Activated naive CD4-positive, alpha-beta T cell treated with anti-CD3 and anti-CD28 coated beads, Interleukin-2, amount 10 ng/mL, durations not matched to agents 7 days and 5 days (primary cell): ENCODE data around the gene MIER1.

Experiments
- CTCF ChIA-PET: fragments of 350-600 bp; sonication (Branson Sonifier 250); formaldehyde crosslinking; loops from one replicate; lab custom pipeline; 2021; ENCODE audit warnings: antibody characterized with exemption; lab: Charles Lee
- DNase-seq: peaks from one replicate; pipeline ENCODE4 v3.0.0-alpha.2; 2020
- H3K27ac Mint-ChIP-seq: one replicate; pipeline ENCODE4 v1.8.0; 2021; ENCODE audit warnings: mild to moderate bottlenecking, moderate library complexity, mixed read lengths
- H3K27me3 Mint-ChIP-seq: one replicate; pipeline ENCODE4 v1.8.0; 2021; ENCODE audit warnings: mild to moderate bottlenecking, mixed read lengths
- H3K36me3 Mint-ChIP-seq: one replicate; pipeline ENCODE4 v1.8.0; 2021; ENCODE audit warnings: mixed read lengths
- H3K4me1 Mint-ChIP-seq: one replicate; pipeline ENCODE4 v1.8.0; 2021; ENCODE audit warnings: mixed read lengths
- H3K4me3 Mint-ChIP-seq: one replicate; pipeline ENCODE4 v1.8.0; 2021; ENCODE audit warnings: mild to moderate bottlenecking, moderate library complexity, mixed read lengths
- H3K9me3 Mint-ChIP-seq: one replicate; pipeline ENCODE4 v1.8.0; 2021; ENCODE audit warnings: mixed read lengths

The MIER1 gene

DNA sequence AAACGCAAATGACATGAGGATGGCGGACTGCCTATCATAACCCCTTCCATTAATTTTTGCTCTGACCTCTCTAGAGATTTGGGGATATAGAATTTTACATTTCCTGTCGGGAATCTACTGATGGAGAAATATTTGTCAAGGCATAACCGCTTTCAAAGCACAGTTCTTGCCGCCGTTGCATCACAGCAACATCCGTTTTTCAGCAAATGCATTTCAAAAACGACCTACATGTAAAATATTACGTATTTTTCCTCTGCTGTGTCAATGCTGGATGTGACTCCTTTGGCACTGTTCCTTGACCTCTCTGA is 4.9 kb downstream of the MIER1 start:
- peaks cover 64% of the 10 kb centered on the region for H3K4me1 Mint-ChIP-seq
- no peaks in the 10 kb centered on the region for H3K9me3 Mint-ChIP-seq
- peak overlapping the region; percentile 78 for H3K4me3 Mint-ChIP-seq
- peaks cover 7% of the 10 kb centered on the region for H3K27me3 Mint-ChIP-seq
- CTCF ChIA-PET = interaction anchor here (0.9 kb wide), 1 partner anchor 160 kb away, joined by 3 read pairs; no protein-coding TSS in a partner anchor
- no peak for DNase-seq
- H3K36me3 Mint-ChIP-seq = peaks cover 18% of the 10 kb centered on the region
- H3K27ac Mint-ChIP-seq = peak overlapping the region; percentile 87

DNA sequence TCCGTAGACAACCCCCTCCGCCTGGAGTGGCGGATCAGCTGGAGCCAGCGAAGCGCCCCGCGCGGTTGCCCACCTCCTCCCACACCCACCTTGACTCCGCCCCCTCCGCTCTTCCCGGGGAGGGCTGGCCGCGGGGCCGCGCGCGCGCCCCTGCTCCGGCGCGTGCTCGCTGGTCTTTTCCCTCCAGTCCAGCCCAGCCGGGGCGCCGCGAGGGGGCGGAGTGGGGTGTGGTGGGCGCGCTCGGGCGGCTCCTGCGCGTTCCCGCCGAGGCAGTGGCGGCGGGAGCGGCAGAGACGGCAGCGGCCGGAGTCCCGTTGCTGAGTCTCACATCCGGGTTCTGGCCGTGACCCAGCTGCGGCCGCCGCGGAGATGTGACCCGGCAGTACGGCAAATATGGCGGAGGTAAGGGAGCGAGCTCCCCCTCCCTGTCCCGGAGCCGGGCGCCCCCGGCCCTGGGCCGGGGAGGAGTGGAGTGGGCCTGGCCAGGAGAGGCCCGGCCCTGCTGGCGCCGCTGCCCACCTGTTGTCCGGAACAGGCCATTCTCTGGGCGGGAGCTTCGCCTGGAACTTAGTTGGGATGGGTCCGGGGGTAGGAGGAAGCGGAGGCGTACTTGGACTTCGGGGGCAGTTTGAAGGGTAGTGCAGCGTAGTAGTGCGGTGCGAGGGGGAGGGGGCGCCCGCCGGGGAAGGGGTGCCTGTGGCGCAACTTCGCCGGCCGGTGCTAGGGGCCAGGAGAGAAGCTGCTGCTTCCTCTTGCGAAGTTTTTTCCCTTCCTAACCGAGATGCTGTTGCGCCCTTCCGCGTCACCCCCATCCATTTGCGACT is 5.4 kb downstream of the MIER1 start:
- H3K4me3 Mint-ChIP-seq = peak overlapping the region; percentile 78
- CTCF ChIA-PET = interaction anchor here (0.9 kb wide), 1 partner anchor 161 kb away, joined by 3 read pairs; no protein-coding TSS in a partner anchor
- DNase-seq = peak; percentile 93
- H3K9me3 Mint-ChIP-seq = no peaks in the 10 kb centered on the region
- peaks cover 69% of the 10 kb centered on the region for H3K4me1 Mint-ChIP-seq
- peak overlapping the region; percentile 87 for H3K27ac Mint-ChIP-seq
- peaks cover 18% of the 10 kb centered on the region for H3K36me3 Mint-ChIP-seq
- peaks cover 1% of the 10 kb centered on the region for H3K27me3 Mint-ChIP-seq

DNA sequence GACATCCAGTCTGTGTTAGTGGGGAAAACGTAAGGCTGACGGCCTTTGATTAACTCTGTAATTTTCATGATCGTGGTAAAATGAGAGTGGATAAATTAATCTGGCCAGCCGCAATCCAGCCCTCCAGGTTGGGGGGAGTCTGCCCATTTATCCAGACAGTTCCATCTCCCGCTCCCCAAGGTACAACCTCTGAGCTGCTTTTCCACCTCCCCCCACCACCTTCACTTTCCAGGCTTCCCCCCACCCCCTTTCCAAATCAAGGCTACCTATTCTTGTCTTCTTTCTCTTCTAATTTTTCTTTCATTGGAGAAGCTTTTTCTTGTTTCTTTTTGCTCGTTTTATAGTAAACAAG is 6.0 kb downstream of the MIER1 start:
- Mint-ChIP-seq H3K36me3 (peaks cover 24% of the 10 kb centered on the region), H3K4me1 (peaks cover 72% of the 10 kb centered on the region), H3K27ac (peak overlapping the region; percentile 87), H3K27me3 (no peaks in the 10 kb centered on the region), H3K9me3 (no peaks in the 10 kb centered on the region), H3K4me3 (peak overlapping the region; percentile 78)
- DNase-seq = peak; percentile 29
- CTCF ChIA-PET = interaction anchor here (0.9 kb wide), 1 partner anchor 161 kb away, joined by 3 read pairs; no protein-coding TSS in a partner anchor

DNA sequence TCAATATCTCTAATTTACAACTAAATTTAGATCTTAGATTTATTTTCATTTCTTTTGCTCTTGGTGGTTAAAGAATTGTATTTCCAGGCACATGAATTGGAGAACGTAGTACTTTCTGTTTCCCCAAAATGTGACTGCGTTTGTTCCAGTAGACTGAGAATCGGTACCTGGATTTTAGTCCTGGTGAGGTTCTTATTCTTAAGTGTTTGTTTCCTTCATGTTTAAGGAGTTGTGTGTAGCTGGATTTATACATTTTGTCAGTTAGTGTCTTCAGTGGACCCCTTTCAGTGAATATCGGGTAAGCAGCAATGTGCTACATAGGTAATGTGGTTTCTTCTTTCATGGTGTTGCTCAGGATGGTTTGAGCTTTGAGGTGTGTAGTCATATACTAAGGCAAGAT is 6.8 kb downstream of the MIER1 start:
- Mint-ChIP-seq H3K4me3 (peak overlapping the region; percentile 78), H3K4me1 (peaks cover 68% of the 10 kb centered on the region), H3K27me3 (no peaks in the 10 kb centered on the region), H3K9me3 (no peaks in the 10 kb centered on the region), H3K27ac (peak overlapping the region; percentile 87), H3K36me3 (peaks cover 28% of the 10 kb centered on the region)
- no peak for DNase-seq
- CTCF ChIA-PET = no interaction called here

DNA sequence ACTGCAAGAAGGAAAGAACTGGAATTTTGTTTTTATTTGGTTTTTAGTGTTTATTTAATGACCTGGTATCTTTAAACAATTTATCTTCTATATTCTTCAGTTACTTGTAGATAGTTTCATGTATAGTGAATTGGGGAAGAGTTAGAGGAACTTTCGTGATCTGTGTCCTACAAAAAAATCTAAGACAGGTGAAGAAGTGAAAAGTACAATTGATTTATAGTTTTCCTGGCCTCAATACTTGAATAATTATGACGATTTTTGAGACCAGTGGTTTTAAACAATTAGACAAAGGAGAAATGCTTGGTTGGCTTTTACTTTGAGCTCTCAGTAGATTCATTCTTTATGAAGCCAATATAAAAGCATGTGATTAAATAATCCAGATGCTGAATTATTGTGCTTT is 7.5 kb downstream of the MIER1 start:
- Mint-ChIP-seq H3K4me1 (peaks cover 68% of the 10 kb centered on the region), H3K36me3 (peaks cover 25% of the 10 kb centered on the region), H3K9me3 (no peaks in the 10 kb centered on the region), H3K4me3 (peak overlapping the region; percentile 59), H3K27ac (peak overlapping the region; percentile 43), H3K27me3 (no peaks in the 10 kb centered on the region)
- no peak for DNase-seq
- CTCF ChIA-PET = no interaction called here

DNA sequence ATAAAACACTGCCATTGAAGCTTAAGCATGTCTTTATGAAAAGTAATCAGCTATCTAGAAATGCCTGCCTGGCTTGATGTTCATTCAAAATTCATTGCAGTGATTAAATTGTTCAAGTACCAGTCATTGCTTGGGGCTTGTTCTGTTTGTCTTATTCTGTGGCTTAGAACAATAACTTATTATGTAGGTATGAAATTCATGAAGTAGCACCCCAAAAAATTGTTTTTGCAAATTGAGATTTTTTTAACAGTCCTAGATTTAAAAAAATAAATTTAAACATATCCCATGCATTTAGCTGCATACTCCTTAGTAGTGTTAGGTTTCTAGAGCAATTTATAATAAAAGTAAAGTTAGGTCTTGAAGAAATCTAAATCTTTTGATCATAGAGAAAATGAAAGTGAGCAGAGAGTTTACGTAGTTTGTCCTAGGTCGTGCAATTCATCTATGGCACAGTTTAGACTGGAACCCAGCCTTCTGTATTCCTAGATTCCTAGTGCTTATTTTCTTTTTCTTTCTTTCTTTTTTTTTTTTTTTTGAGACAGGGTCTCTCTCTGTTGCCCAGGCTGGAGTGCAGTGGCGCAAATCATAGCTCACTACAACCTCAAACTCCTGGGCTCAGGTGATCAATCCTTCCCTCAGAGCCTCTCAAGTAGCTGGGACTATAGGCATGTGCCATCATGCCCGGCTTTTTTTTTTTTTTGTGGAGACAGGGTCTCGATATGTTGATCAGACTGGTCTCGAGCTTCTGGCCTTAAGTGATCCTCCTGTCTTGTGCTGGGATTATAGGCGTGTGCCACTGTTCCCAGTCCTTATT is 9.3 kb downstream of the MIER1 start:
- DNase-seq = no peak
- Mint-ChIP-seq H3K36me3 (peaks cover 21% of the 10 kb centered on the region), H3K4me1 (peaks cover 68% of the 10 kb centered on the region), H3K9me3 (no peaks in the 10 kb centered on the region), H3K27ac (peak overlapping the region; percentile 90), H3K4me3 (peak overlapping the region; percentile 67), H3K27me3 (no peaks in the 10 kb centered on the region)
- CTCF ChIA-PET = interaction anchor here (1.5 kb wide), 1 partner anchor 215 kb away, joined by 4 read pairs; no protein-coding TSS in a partner anchor

DNA sequence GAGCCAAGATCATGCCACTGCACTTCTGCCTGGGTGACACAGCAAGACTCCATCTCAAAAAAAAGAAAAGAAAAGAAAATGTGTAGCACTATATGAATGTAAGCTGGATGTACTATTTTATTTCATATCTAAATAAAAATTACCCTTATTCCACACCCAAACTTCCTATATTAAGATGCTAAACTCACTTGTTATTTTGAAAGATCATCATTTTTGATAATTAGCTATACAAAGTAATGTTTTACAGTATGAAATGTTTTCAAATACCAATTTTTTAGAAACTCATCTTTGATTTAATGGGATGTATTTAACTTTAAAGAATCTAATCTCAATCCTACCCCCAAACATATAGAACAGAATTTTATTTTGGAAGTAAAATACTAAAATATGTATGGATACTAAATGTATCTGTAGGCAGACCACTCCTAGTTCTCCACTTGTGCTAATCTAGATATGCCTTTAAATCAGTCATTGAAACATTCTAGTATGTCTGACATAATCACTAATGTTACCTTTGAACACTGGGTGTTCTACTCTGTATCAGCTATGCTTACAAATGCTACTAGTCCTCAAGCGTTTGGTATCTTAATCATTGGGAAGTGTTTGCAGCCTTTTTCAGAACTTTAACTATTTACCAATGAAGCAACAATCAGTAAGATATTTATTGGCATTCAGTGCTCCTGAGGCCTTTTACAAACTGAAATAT is 12.9 kb downstream of the MIER1 start:
- no peaks in the 10 kb centered on the region for H3K27me3 Mint-ChIP-seq
- peaks cover 76% of the 10 kb centered on the region for H3K4me1 Mint-ChIP-seq
- H3K4me3 Mint-ChIP-seq = no peak overlapping the region
- H3K27ac Mint-ChIP-seq = no peak overlapping the region
- H3K9me3 Mint-ChIP-seq = no peaks in the 10 kb centered on the region
- DNase-seq = no peak
- CTCF ChIA-PET = interaction anchor here (0.7 to 1.5 kb wide), 3 partner anchors 13 to 747 kb away, joined by 3 read pairs; partner anchors contain the start of genes DNAI4 and MIER1
- H3K36me3 Mint-ChIP-seq = peaks cover 29% of the 10 kb centered on the region

DNA sequence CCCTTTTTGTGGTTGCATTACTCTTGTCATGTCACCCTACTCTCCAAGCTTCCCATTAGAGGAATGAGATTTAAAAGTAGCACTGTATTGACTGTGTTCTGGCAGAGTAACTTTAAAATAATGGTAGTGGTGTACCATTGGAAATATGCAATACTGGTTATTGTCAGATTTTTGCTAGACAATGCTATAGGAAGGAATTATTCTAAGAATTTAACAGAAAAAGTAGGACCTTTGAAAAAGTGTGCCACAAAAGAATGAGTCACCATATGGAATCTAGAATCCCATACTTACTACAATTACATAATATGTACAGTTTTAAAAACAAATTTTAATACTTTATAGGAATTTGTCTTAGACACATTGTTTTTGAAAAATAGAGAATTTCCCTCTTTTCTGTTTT is 13.8 kb downstream of the MIER1 start:
- Mint-ChIP-seq H3K27me3 (no peaks in the 10 kb centered on the region), H3K27ac (no peak overlapping the region)

DNA sequence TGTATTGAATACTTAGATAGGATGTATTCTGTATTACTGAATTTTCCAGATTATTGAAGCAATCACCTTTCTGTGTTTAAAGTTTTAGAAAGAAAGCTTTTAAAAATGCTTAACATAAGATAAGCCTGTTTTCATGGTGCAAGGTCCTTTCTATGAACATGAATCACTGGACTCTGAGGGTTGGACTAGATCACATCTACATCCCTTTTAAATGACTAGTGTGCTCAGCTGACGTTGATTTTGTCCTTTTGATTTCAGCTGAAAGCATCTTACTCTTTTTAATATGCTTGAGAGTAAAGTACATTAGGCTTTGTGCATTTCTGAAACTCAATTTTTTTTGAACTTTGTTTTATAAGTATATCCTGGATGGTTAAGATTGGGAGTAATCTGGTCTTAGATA is 16.2 kb downstream of the MIER1 start:
- Mint-ChIP-seq H3K36me3 (peaks cover 27% of the 10 kb centered on the region), H3K4me1 (peaks cover 57% of the 10 kb centered on the region), H3K9me3 (no peaks in the 10 kb centered on the region), H3K27me3 (no peaks in the 10 kb centered on the region), H3K27ac (no peak overlapping the region), H3K4me3 (no peak overlapping the region)
- no peak for DNase-seq
- CTCF ChIA-PET = no interaction called here

More for the DNA sequence above, 13.8 kb downstream of the MIER1 start:
- Mint-ChIP-seq H3K4me1 (peaks cover 74% of the 10 kb centered on the region), H3K9me3 (no peaks in the 10 kb centered on the region), H3K36me3 (peaks cover 32% of the 10 kb centered on the region), H3K4me3 (no peak overlapping the region)
- CTCF ChIA-PET = interaction anchor here (0.6 to 1.5 kb wide), 3 partner anchors 47 to 746 kb away, joined by 3 read pairs; no protein-coding TSS in a partner anchor
- DNase-seq = no peak

DNA sequence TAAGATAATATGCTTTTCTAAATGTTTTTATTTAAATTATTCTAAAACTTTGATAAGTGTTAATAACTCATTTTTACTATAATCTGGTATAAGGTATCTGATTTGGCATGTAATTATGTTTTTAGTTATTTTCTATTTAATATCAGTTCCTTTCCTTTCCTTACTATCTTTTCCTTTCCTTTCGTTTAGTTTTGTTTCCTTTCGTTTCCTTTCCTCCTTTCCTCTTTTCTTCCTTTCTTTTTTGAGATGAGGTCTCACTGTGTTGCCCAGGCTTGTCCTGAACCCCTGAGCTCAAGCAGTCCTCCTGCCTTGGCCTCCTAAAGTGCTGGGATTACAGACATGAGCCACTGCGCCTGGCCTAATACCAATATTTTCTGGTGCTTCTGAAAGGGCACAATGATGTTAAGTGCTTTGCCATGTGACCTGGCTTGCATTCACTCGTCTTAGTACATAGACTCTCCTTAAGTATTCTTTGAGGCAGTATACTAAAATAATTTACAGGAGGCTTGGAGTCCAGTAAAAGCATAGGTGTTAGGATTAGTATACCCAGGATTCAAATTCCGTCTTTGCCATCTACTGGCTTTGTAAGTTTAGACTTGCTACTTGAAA is 18.7 kb downstream of the MIER1 start:
- Mint-ChIP-seq H3K27ac (peak overlapping the region; percentile 12), H3K4me3 (no peak overlapping the region), H3K4me1 (peaks cover 50% of the 10 kb centered on the region), H3K36me3 (peaks cover 44% of the 10 kb centered on the region), H3K27me3 (no peaks in the 10 kb centered on the region), H3K9me3 (no peaks in the 10 kb centered on the region)
- CTCF ChIA-PET = no interaction called here
- DNase-seq = no peak

DNA sequence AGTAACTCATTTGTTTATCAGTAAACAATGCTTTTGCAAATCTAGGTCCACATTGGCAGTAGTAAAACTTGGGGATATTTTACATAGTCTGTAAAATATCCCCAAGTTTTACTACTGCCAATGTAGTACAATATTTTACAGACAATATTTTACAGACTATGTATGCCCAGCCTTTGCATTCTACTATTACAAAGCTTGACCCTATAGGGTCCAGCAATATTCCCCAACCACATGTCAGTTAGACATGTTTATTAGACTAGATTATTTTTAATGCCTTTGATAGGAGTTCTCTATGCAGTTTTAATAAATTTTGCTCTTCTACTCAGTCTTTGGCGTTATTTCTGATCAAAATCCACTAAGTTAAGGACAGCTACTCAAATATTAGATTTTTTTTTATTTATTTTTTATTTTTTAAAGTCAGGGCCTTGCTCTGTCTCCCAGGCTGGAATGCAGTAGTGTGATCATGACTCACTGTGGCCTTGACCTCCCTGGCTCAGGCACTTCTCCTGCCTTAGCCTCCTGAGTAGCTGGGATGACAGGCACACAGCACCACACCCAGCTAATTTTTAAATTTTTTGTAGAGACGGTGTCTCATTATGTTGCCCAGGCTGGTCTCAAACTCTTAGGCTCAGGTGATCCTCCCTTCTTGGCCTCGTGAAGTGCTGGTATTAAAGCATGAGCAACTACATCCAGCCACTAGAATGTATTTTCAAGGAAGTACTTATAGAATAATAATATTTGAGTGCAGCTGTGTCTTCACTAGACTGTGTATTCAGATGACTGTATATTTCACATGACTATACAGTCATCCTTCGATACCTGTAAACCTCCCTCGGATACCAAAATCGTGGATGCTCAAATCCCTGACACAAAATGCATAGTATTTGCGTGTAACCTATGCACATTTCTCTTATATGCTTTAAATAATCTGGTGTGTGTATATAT is 19.8 kb downstream of the MIER1 start:
- H3K27ac Mint-ChIP-seq = no peak overlapping the region
- CTCF ChIA-PET = no interaction called here
- H3K9me3 Mint-ChIP-seq = no peaks in the 10 kb centered on the region
- H3K36me3 Mint-ChIP-seq = peaks cover 53% of the 10 kb centered on the region
- H3K4me3 Mint-ChIP-seq = no peak overlapping the region
- H3K4me1 Mint-ChIP-seq = peaks cover 41% of the 10 kb centered on the region
- H3K27me3 Mint-ChIP-seq = no peaks in the 10 kb centered on the region
- no peak for DNase-seq

DNA sequence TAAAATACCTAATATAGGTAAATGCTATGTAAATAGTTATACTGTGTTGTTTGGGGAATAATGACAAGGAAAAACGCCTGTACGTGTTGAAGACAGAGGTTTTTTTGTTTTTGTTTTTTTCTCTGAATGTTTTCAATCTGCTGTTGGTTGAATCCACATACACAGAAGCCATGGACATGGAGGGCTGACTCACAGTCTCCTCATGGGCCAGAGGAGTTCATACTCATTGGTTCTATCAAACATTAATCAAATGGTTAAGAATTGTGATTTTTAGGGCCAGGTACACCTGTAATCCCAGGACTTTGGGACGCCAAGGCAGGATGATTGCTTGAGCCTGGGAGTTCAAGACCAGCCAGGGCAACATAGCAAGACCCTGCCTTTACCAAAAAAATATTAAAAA is 20.5 kb downstream of the MIER1 start:
- CTCF ChIA-PET = no interaction called here
- Mint-ChIP-seq H3K4me3 (no peak overlapping the region), H3K4me1 (peaks cover 36% of the 10 kb centered on the region), H3K36me3 (peaks cover 50% of the 10 kb centered on the region), H3K27me3 (no peaks in the 10 kb centered on the region), H3K9me3 (no peaks in the 10 kb centered on the region), H3K27ac (no peak overlapping the region)
- no peak for DNase-seq

DNA sequence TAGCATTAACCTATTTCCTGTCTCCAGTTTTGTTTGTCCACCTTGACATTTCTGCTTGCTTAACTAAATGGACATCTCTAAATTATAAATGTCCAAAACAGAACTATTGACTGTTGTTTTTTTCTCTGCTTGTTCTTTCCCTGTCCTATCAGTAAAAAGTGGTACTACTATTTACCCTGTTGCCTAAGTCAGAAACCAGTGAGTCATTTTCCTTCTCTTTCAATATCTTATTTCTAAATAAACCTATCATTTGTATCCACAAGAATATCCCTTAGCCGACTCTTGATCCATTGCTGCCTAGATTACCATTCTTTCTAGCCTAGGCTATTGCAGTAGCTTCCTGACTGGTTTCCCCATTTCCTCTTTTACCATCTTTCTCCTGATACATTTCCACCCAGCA is 22.5 kb downstream of the MIER1 start:
- Mint-ChIP-seq H3K4me1 (peaks cover 23% of the 10 kb centered on the region), H3K27me3 (no peaks in the 10 kb centered on the region), H3K4me3 (no peak overlapping the region), H3K27ac (no peak overlapping the region), H3K36me3 (peaks cover 48% of the 10 kb centered on the region), H3K9me3 (no peaks in the 10 kb centered on the region)
- CTCF ChIA-PET = no interaction called here
- no peak for DNase-seq
